ENCODE data around the gene HS3ST3B1.

DNA sequence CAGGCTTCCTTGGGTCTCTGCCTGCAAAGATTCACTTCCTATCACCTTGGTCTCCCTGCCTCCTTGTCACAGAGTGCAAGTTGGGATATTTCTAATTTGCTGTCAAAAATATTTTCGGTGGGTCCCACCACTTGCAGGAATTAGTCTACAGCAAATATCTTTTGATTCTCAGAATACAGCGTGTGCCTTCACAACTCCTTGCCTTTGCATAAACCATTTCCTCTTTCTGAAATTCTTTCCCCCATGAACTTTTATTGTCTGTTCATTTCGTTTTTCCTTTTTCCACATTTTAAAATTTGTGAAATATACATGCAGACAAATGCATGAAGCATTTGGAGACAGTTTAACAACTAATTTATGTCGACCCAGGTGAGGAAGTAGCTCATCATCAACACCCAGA, 60.0 kb downstream of the HS3ST3B1 start:
- no peak for TF ChIP-seq MAFK (IDR thresholded peaks at IDR 0.05; ENCODE audit: low read depth, low read length)
- TF ChIP-seq MXI1 (IDR thresholded peaks at IDR 0.05; ENCODE audit: borderline replicate concordance, low read depth, low read length): no peak
- TF ChIP-seq, protein P1, sequence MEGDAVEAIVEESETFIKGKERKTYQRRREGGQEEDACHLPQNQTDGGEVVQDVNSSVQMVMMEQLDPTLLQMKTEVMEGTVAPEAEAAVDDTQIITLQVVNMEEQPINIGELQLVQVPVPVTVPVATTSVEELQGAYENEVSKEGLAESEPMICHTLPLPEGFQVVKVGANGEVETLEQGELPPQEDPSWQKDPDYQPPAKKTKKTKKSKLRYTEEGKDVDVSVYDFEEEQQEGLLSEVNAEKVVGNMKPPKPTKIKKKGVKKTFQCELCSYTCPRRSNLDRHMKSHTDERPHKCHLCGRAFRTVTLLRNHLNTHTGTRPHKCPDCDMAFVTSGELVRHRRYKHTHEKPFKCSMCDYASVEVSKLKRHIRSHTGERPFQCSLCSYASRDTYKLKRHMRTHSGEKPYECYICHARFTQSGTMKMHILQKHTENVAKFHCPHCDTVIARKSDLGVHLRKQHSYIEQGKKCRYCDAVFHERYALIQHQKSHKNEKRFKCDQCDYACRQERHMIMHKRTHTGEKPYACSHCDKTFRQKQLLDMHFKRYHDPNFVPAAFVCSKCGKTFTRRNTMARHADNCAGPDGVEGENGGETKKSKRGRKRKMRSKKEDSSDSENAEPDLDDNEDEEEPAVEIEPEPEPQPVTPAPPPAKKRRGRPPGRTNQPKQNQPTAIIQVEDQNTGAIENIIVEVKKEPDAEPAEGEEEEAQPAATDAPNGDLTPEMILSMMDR (conservative IDR thresholded peaks at IDR 0.05; ENCODE audit: low read depth, low read length): no peak
- no peak for TF ChIP-seq MAZ (IDR thresholded peaks at IDR 0.05; ENCODE audit: borderline replicate concordance, low read depth, low read length)
- TF ChIP-seq POLR2A (IDR thresholded peaks at IDR 0.05; ENCODE audit: low read depth, low read length): no peak
- no peak for TF ChIP-seq RFX5 (IDR thresholded peaks at IDR 0.05; ENCODE audit: low read depth, low read length)
